Skeletal muscle satellite cell (primary cell): Measurements from ENCODE around the gene ATP13A3. TPM values are rescaled to one million over a fixed set of nuclear protein-coding genes. Genes with fewer than 3 reads are reported as not detected.
A peak's percentile ranks its signal among the peaks of the same experiment; 100 is the strongest.
"Not testable (repeated sequence)": the region's sequence is repeated elsewhere in the genome, so short reads cannot be mapped to it uniquely, and the experiment has no call there.

Source experiments
- H3K27me3 ChIP-seq: 2 replicates; pipeline ENCODE4 v1.7.0; 2013; ENCODE audit warnings: low read length; ENCODE audit not compliant: control insufficient read depth, insufficient read depth
- H3K36me3 ChIP-seq: 2 replicates; pipeline ENCODE4 v1.7.0; 2013; ENCODE audit warnings: mild to moderate bottlenecking, control low read depth, low read length; ENCODE audit not compliant: insufficient read depth
- H3K4me1 ChIP-seq: 2 replicates; pipeline ENCODE4 v1.7.0; 2013; ENCODE audit warnings: low read length; ENCODE audit not compliant: control insufficient read depth, insufficient read depth
- H3K4me2 ChIP-seq: 2 replicates; pipeline ENCODE4 v1.7.0; 2013; ENCODE audit warnings: mild to moderate bottlenecking, low read length
- H3K4me3 ChIP-seq: 2 replicates; pipeline ENCODE4 v1.7.0; 2013; ENCODE audit warnings: low read length
- H3K9ac ChIP-seq: 2 replicates; pipeline ENCODE4 v1.7.0; 2013; ENCODE audit warnings: mild to moderate bottlenecking, low read depth, low read length, moderate library complexity
- H3K9me3 ChIP-seq: replicated peaks from 2 replicates; pipeline ENCODE4 v1.7.0; 2013; ENCODE audit warnings: mild to moderate bottlenecking, control low read depth, low read length
- total RNA-seq: library from RNA; depleted of rRNA; stranded (reverse); fragments of >200 nt; gene quantifications from 2 replicates; pipeline ENCODE4 v1.2.3, GENCODE V29; 2012; rRNA removed

The ATP13A3 gene
- 237 and 312 TPM in 2 replicates for total RNA-seq

- Histone ChIP-seq H3K9ac (peak within 1 kb of the TSS; percentile 94), H3K36me3 (peaks cover 15% of the 10 kb centered on the region), H3K27me3 (no peaks in the 10 kb centered on the region), H3K9me3 (no peaks in the 10 kb centered on the region), H3K4me1 (peaks cover 52% of the 10 kb centered on the region), H3K4me2 (peak within 1 kb of the TSS; percentile 89), H3K4me3 (peak within 1 kb of the TSS; percentile 99)
Observed at GRCh38 chr3:194486540-194487288, at the start of gene ATP13A3. Gene ATP13A3, minus strand, starts transcription at chr3:194487002. Its CDS starts 24,812 bp downstream, at chr3:194462190.

- not testable (repeated sequence) for H3K9me3 ChIP-seq, H3K9ac ChIP-seq, H3K4me2 ChIP-seq, H3K27me3 ChIP-seq, H3K4me3 ChIP-seq, H3K36me3 ChIP-seq
- H3K4me1 ChIP-seq, result peaks cover 19% of the 10 kb centered on the region
Observed at GRCh38 chr3:194535199-194535598, 48.4 kb upstream of the ATP13A3 start.

GRCh38 chr3:194534243-194534642 is 47.4 kb upstream of the ATP13A3 start:
- H3K4me2 ChIP-seq, result no peak overlapping the region
- H3K9me3 ChIP-seq, result peaks cover 9% of the 10 kb centered on the region
- H3K4me1 ChIP-seq, result peaks cover 19% of the 10 kb centered on the region
- H3K4me3 ChIP-seq, result no peak overlapping the region
- H3K36me3 ChIP-seq, result no peaks in the 10 kb centered on the region
- H3K27me3 ChIP-seq, result no peaks in the 10 kb centered on the region
- no peak overlapping the region for H3K9ac ChIP-seq

- H3K4me3 ChIP-seq, result no peak overlapping the region
- peaks cover 9% of the 10 kb centered on the region for H3K9me3 ChIP-seq
- H3K27me3 ChIP-seq, result no peaks in the 10 kb centered on the region
- H3K9ac ChIP-seq, result no peak overlapping the region
- H3K4me2 ChIP-seq, result no peak overlapping the region
- no peaks in the 10 kb centered on the region for H3K36me3 ChIP-seq
- peaks cover 14% of the 10 kb centered on the region for H3K4me1 ChIP-seq
Observed at GRCh38 chr3:194532591-194532990, 45.8 kb upstream of the ATP13A3 start.

GRCh38 chr3:194527726-194528125 is 40.9 kb upstream of the ATP13A3 start:
- Histone ChIP-seq H3K27me3 (no peaks in the 10 kb centered on the region), H3K4me1 (peaks cover 9% of the 10 kb centered on the region), H3K36me3 (no peaks in the 10 kb centered on the region), H3K9ac (peak overlapping the region; percentile 10), H3K4me2 (no peak overlapping the region), H3K9me3 (no peaks in the 10 kb centered on the region), H3K4me3 (no peak overlapping the region)

GRCh38 chr3:194526164-194526563 is 39.4 kb upstream of the ATP13A3 start:
- peak overlapping the region; percentile 61 for H3K9ac ChIP-seq
- no peak overlapping the region for H3K4me2 ChIP-seq
- H3K9me3 ChIP-seq, result no peaks in the 10 kb centered on the region
- H3K27me3 ChIP-seq, result no peaks in the 10 kb centered on the region
- H3K4me1 ChIP-seq, result peaks cover 21% of the 10 kb centered on the region
- H3K36me3 ChIP-seq, result no peaks in the 10 kb centered on the region
- no peak overlapping the region for H3K4me3 ChIP-seq

- no peaks in the 10 kb centered on the region for H3K36me3 ChIP-seq
- no peak overlapping the region for H3K9ac ChIP-seq
- H3K4me3 ChIP-seq, result no peak overlapping the region
- H3K4me2 ChIP-seq, result no peak overlapping the region
- no peaks in the 10 kb centered on the region for H3K27me3 ChIP-seq
- no peaks in the 10 kb centered on the region for H3K9me3 ChIP-seq
- peaks cover 26% of the 10 kb centered on the region for H3K4me1 ChIP-seq
Observed at GRCh38 chr3:194522579-194523046, 35.8 kb upstream of the ATP13A3 start.

- no peaks in the 10 kb centered on the region for H3K36me3 ChIP-seq
- peaks cover 26% of the 10 kb centered on the region for H3K4me1 ChIP-seq
- no peak overlapping the region for H3K4me2 ChIP-seq
- no peaks in the 10 kb centered on the region for H3K27me3 ChIP-seq
- H3K4me3 ChIP-seq, result no peak overlapping the region
- no peak overlapping the region for H3K9ac ChIP-seq
- H3K9me3 ChIP-seq, result no peaks in the 10 kb centered on the region
Observed at GRCh38 chr3:194521510-194522260, 34.9 kb upstream of the ATP13A3 start.

- not testable (repeated sequence) for H3K9me3 ChIP-seq, H3K4me2 ChIP-seq, H3K4me3 ChIP-seq, H3K27me3 ChIP-seq, H3K9ac ChIP-seq, H3K36me3 ChIP-seq
- H3K4me1 ChIP-seq, result peaks cover 22% of the 10 kb centered on the region
Observed at GRCh38 chr3:194520682-194521162, 33.9 kb upstream of the ATP13A3 start.

GRCh38 chr3:194520201-194520600 is 33.4 kb upstream of the ATP13A3 start:
- not testable (repeated sequence) for H3K4me3 ChIP-seq, H3K27me3 ChIP-seq, H3K36me3 ChIP-seq, H3K4me2 ChIP-seq, H3K9ac ChIP-seq, H3K9me3 ChIP-seq
- H3K4me1 ChIP-seq, result peaks cover 22% of the 10 kb centered on the region

GRCh38 chr3:194518652-194519051 is 31.9 kb upstream of the ATP13A3 start:
- Histone ChIP-seq H3K27me3 (no peaks in the 10 kb centered on the region), H3K4me2 (no peak overlapping the region), H3K4me3 (no peak overlapping the region), H3K36me3 (no peaks in the 10 kb centered on the region), H3K9me3 (no peaks in the 10 kb centered on the region), H3K9ac (no peak overlapping the region), H3K4me1 (peaks cover 22% of the 10 kb centered on the region)
